GM20431 (cell line): ENCODE data around the gene GPR87.

Experiments
- in situ Hi-C: fragments of 300-500 bp; cut with MseI, MboI; formaldehyde crosslinking; loops from one replicate; pipeline ENCODE4 v1.15.0; 2020; ENCODE audit warnings: low sequenced_read_pairs; ENCODE audit not compliant: unreplicated experiment

GPR87 gene

DNA sequence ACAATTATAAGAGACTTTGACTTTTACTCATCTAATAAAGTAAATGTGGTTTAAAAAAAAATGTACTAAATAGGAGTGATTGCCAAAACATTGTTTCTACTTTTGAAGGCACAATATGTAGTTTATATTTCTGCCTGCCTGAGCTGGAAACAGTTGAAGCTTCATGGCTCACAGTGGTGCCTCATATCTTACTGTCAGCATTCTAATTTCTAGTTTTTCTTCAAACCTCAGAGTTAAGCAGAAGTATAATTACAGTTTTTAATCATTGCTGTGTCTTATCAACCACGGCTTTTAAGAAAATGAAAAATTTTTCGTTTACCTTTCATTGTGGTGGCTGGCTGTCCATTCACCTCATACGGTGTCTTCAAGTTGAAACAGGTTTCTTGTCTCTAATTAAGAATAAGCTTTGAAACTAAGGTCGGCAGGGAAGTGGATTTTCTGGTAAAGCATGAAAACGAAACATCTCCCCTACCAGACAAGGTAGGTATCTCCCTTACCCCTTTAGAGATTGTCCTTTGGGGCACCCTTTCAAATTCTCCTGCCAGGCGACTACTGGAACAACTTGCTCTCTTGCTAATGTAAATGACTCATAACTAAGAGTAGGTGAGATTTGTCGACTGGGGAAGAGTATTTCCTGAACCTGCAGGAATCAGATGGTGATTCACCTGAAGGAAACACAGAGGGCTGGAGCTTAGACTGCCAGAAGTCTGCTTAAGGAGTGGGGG is at the start of gene GPR87:
TSS of gene GPR87 (minus strand) at position 554 of the 725 bp plus-strand sequence. CDS start 16,720 bp downstream, outside the sequence.
- in situ Hi-C loops, result no loop called here

DNA sequence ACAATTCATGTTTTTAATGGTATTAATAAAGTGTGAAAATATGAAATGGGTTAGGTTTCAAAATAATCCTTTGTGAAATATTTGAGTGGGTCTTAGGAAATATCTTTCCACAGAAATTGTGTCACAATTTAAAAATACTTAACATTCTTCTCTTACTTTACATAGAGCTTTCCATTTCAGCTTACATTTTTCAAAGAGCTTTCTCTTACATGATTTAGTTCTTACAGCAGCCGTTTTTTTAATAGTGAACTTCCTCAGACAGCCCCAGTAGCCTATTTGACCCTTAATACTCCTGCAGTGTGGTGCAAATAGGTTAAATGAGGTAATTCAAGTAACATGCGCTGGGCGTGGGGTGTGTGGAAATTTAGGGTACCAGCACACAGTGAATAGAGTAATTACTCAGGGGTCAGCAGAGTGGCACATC is 46.1 kb upstream of the GPR87 start:
- in situ Hi-C loops, result no loop called here

GRCh38 chr3:151357463-151357850 is 40.8 kb upstream of the GPR87 start:
- in situ Hi-C loops, result no loop called here

DNA sequence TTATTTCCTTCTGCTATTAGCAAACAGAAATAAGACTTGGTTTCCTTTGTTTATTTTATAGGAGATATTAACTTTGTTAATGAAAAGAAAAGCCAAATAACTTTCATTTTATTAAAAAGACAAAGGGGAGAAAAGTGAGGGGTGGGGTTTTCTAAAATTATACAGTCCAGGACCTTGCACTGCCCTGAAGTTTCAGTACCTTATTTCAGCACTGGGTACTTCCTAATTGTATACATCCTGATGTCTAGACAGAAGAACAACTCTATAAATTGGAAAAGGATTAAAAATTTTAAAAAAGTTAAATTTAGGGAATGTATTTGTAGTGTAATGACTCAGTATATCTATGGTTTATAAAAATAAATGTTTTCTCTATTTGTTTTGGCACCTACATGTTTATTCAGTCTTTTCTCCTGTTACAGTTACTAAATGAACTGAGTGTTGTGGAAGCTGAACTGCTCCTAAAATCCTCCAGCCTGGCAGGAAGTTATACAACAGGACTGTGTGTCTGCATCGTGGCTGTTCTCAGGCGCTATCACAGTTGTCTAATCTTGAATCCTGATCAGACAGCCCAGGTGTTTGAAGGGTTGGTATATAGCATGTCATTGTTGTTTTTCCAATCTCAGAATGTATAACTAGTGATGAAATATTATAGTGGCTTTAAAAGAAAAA is 40.3 kb upstream of the GPR87 start:
- in situ Hi-C loops, result no loop called here

GRCh38 chr3:151351648-151352047 is 35.0 kb upstream of the GPR87 start:
- in situ Hi-C loops, result no loop called here

- in situ Hi-C loops, result no loop called here
Observed at GRCh38 chr3:151351219-151351618, 34.6 kb upstream of the GPR87 start.

GRCh38 chr3:151350656-151351055 is 34.0 kb upstream of the GPR87 start:
- in situ Hi-C loops, result no loop called here

DNA sequence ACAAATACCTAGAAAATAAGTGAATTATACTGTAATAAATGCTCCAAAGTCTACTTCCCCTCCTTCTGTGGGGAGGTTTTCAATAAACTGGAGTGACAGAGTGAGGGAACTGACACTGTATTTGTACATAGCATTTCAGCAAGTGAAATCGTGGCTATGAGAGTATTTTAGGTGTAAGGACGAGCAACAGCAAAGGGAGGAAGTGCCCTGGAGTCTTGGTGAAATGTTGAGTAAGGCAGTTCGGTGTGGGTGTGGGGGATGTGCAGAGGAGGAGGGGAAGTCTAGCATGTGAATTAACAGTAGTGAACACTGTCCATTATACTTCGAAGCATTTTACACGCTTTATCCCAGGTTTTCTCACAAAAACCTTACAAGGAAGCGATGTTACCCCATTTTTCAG is 30.8 kb upstream of the GPR87 start:
- in situ Hi-C loops, result no loop called here

- in situ Hi-C loops, result no loop called here
Observed at GRCh38 chr3:151346292-151346691, 29.7 kb upstream of the GPR87 start.

DNA sequence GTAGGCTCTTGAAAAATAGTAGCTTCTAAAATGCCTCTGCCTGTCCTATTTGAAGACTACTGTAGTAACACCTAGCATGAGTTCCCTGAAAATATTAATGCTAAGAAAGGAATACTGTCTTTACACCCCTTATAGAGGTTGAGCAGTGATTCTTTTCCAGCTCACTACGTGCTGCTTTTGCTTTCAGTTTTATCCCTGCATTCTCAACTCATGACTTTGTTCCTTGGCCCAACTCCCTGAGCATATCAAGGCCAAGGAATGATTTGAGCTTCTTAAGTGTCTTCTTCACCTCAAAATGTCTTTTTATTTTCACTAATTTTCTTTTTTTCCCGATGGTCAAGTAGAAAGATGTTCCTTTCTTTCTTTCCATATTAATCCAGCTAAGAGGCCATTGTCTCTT is 29.2 kb upstream of the GPR87 start:
- in situ Hi-C loops, result no loop called here

GRCh38 chr3:151331696-151332095 is 15.1 kb upstream of the GPR87 start:
- in situ Hi-C loops, result no loop called here

GRCh38 chr3:151330899-151331298 is 14.3 kb upstream of the GPR87 start:
- in situ Hi-C loops, result no loop called here

- in situ Hi-C loops, result no loop called here
Observed at GRCh38 chr3:151330379-151330778, 13.8 kb upstream of the GPR87 start.

DNA sequence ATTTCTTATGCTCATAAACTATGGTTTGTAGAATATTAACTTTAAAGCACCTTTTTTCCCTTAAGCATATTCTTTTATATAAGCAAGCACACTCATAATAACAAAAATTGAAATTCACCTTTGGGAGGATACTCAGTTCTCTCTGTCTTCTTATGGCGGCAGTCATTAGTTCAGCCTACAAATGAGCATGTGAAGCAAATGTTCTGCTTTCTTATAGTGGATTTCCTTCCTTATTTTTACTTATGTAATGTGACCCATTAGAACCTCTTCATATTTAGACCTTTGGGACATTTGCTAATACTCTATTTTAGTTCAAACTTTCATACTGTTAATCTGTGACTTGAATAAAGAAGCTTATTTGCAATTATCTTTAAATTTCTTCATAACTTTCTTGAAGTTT is 12.7 kb upstream of the GPR87 start, which contains the start of gene P2RY13:
TSS of gene P2RY13 (minus strand) at position 187 of the 400 bp plus-strand sequence. CDS start at position 166, 21 bp downstream.
- in situ Hi-C loops, result no loop called here

- in situ Hi-C loops, result no loop called here
Observed at GRCh38 chr3:151328298-151328995, 11.8 kb upstream of the GPR87 start.

DNA sequence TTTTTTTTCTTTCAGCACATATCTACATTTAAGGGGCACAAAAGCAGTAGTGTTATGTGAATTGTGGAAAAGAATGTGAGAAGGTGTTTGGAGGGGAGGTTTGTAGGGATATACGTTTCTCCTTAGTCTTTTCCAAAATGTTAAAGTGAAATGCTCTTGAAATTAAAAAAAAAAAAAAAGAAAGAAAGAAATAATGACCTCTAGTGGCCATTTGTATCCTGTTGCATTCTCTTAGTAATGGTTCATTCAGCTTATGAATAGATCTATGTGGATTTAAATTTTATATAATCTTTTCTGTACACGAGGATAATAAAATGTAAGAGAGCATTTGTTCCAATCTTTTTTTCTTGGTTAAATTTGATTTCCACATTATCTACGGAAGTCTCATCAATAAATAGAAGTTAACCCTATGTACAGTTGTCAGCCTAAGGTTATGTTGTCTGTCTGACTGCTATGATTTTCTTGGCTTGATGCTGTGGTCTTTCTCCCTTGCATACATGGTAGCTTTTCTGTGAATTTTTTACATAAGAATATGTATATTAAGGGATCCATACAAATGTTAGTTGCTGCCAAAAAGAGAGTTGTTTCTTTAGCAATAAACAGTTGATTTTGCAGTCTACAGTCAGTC is 11.1 kb upstream of the GPR87 start:
- in situ Hi-C loops, result no loop called here

- in situ Hi-C loops, result no loop called here
Observed at GRCh38 chr3:151322511-151322910, 5.9 kb upstream of the GPR87 start.

GRCh38 chr3:151321526-151321925 is 4.9 kb upstream of the GPR87 start:
- in situ Hi-C loops, result no loop called here

DNA sequence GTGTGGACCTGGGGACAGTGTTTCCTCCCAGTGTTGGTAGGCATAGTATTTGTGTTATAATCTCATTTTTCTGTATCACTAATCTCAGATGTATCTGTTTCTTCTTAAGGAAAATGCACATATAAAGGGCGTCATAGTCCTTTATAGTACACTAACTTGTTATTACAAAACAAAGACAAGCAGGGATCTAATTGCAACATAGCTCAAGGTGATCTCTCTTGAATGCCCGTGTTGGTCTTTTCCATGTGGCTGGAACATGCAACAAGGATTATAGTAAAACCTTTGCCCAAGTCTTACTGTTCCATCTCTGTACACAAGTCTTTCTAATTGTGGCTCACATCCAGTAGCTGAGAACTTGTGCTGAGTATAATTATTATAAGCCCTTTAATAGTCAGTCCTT is 3.5 kb upstream of the GPR87 start:
- in situ Hi-C loops, result no loop called here

GRCh38 chr3:151319628-151320027 is 3.0 kb upstream of the GPR87 start:
- in situ Hi-C loops, result no loop called here

GRCh38 chr3:151318991-151319390 is 2.4 kb upstream of the GPR87 start:
- in situ Hi-C loops, result no loop called here
